Skin of body (tissue), 2 donors: ENCODE measurements around the gene ESCO1. TPM values are rescaled to one million over a fixed set of nuclear protein-coding genes. Genes with fewer than 3 reads are reported as not detected.

Source experiments
- DNase-seq: peaks from one replicate; lab custom pipeline; 2025; lab: John Stamatoyannopoulos, UW
- total RNA-seq: library from RNA; depleted of rRNA; stranded (reverse); fragments of >200 nt; gene quantifications from one replicate; pipeline ENCODE4 v1.2.3, GENCODE V29; 2014

The ESCO1 gene
- total RNA-seq, 1 donor from 2014 or later: 21.0 TPM

DNA sequence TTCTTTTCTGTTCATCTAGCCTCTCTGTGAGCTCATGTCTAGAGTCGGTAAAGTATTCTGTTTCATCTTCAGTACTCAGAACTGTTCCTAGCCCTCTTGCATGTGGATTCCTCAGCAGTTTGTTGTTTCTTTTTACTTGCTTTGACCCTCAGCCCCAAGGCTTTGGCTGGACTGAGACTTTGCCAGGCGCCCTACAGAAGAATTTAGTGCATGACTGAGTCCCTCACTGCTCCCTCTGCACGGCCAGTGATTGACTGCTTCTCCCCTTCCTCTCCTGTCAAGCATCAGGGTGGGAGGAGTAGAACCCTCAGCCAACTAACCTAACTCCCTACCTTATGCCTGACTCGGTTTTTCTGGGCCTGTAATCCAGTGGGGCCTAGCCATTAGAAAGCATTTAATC, 109.8 kb downstream of the ESCO1 start:
- DNase-seq: no peak

DNA sequence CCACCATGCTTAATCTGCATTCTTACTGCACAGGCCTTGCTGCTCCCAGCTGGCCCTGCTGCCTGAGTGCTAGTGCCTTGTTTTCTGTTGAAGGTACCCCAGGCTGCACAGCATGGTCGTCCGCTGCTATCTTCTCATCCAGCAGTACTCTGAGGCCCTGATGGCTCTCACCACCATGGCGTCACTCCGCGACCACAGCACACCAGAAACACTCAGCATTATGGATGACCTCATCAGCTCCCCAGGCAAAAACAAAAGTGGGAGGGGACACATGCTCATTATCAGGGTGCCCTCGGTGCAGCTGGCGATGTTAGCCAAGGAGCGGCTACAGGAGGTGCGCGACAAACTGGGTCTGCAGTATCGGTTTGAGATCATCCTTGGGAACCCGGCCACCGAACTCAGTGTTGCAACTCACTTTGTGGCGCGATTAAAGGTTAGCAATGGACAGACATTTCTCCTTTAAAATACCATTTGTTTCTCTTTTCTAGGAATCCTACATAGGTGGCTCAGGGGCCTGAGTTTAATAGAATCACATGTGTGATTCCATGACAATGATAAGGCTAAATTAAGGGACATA, 110.5 kb downstream of the ESCO1 start:
- no peak for DNase-seq

DNA sequence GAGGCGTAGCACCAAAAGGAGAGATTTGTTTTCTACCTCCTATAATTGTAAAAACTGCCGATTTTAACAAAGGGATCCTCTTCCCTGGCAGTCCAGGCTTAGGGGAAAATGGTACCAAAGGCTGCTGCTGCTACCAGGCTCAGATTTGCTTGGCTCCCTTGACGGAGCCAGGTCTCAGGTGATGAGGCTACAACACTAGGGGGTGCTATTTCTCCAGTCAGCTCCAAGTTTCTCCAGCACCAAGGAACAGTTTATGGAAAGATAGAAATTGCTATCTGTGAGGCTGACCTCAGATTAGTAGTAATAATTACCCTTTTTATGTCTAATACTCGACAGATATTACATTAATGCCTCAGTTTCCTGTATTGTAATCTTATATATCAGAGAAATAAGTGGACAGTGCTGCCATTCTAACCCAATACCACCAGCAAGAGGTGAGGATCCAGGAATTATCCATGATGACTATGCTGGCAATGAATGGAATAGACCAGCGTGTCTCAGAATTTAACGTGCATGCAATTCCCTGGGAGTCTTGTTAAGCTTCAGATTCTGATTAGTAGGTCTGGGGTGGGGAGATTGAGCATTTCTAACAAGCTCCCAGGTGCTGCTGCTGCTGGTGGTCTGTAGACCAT, 111.3 kb downstream of the ESCO1 start:
- no peak for DNase-seq

DNA sequence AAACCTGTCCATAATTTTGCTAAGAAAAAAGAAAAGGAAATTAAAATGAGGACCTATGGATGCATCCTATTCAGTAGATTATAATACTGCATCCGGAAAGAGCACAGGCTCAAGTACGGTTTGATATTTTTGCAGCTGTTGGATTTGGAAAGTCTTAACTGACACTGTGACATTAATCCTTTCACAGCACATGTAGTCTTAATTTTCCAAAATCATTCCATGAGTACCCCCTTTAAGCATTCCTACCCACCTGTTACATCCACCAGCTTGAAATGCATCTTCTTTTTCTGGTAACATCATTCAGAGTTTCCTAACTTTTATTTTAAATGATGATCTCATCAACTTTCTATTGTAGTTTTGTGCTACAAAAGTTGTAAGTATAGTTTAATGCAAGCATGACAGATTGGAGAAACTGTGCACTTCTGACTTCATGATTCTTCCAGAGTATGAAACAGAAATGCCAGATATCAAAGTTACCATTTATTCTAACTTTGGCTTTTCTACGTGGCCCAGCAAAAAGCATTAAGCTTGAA, 113.5 kb downstream of the ESCO1 start:
- no peak for DNase-seq

DNA sequence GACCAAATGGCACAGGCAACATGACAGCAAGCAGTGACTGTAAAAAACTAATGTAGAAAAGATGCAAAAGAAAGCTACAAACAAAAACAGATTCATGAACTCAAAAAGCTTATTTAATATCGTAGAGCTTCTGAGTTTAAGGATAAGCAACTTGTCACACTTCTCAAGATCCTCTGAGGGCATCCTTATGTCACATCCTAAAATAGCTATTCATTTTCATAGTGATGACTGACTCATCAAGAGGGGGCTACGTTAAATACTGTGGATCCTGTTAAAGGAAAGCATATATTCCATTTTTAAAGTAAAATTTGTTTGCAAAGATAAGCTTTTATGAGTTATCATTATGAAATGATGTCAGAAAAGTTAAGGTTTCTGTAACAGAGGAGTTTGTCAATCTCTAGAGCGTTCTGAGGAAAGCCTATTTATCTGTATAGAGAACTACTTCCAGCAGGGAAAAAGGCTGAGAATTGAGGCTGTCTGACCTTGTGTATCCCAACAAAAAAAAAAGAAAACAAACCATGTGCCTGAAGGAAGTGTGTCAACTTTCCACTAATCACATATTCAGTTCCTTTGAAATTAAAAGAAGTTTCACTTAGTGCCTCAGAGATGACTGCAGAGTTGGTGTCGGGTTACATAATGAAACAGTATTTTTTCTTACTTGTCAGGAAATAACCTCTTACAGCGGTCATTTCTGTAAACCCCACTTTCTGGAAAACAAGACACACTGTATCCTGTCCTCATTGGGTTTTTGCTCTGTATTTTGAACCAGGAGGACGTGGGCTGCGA, 115.5 kb downstream of the ESCO1 start:
- no peak for DNase-seq

DNA sequence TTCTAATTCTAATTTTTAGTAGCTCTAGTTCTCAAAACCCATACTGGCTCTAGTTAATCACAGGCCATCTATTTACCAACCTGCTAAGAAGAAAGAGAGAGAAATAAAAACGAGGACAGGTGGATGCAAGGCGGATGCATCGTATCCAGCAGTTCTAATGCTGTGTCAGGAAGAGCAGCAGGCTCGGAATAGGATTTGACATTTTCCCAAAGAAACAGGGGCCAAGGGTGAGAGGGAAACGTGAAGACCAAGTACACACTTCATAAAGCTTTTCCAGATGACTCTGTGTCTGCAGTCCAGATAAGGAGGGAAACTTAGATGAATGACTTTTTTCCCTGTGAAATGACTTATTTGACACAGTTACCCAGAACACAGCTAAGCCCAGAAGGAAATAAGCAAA, 117.5 kb downstream of the ESCO1 start:
- no peak for DNase-seq

DNA sequence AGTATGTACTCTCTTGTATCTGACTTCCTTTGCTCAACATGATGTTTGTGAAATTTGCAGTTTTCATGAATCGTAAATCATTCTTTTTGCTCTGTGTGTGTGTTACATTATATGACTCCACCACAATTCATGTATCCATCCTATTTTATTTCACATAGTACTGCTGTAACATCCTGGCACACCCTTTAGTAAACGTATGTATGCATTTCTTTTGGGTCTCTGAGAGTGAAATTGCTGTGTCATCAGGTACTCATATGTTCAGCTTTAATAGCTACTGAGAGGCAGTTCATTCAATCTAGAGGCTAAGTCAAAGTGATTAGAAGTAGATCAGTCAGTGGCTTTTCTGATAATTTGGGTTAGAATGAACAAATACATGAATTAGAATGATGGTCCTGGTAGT, 118.8 kb downstream of the ESCO1 start:
- no peak for DNase-seq

DNA sequence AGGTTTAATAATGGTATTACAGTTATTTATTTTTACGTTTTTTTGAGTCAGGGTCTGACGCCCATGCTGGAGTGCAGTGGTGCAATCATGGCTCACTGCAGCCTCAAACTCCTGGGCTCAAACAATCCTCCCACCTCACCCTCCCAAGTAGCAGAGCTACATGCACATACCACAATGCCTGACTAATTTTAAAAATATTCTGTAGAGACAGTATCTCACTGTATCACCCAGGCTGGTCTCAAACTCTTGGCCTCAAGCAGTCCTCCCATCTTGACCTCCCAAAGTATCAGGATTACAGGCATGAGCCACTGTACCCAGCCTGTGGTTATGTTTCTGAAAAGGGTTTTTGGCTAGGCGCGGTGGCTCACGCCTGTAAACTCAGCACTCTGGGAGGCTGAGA, 120.8 kb downstream of the ESCO1 start:
- DNase-seq: no peak

Other genes with a start within 250 kb of the ESCO1 start
- gene SNRPD1, start 11.6 kb upstream of the ESCO1 start, total RNA-seq: 10.1 TPM
- 16.3 TPM for gene ABHD3, start 104.1 kb upstream of the ESCO1 start, total RNA-seq
- gene MIB1, start 140.1 kb upstream of the ESCO1 start, total RNA-seq: 48.1 TPM